OCI-M2 (cell line): ENCODE measurements around the gene HIVEP2.

Experiments used
- DNase-seq: peaks from one replicate; lab custom pipeline; 2025; ENCODE audit not compliant: unreplicated experiment; lab: John Stamatoyannopoulos, UW

The HIVEP2 gene

GRCh38 chr6:142945446-142946180, 637 bp upstream of the HIVEP2 start:
- no peak for DNase-seq

- peak; percentile 47 for DNase-seq
Observed at GRCh38 chr6:142944124-142945048, 590 bp downstream of the HIVEP2 start.

- DNase-seq = no peak
Observed at GRCh38 chr6:142943711-142944123, 1.3 kb downstream of the HIVEP2 start.

- DNase-seq = no peak
Observed at GRCh38 chr6:142942805-142943227, 2.2 kb downstream of the HIVEP2 start.

GRCh38 chr6:142942238-142942637, 2.7 kb downstream of the HIVEP2 start:
- DNase-seq = no peak

GRCh38 chr6:142941018-142941417, 4.0 kb downstream of the HIVEP2 start:
- no peak for DNase-seq

- no peak for DNase-seq
Observed at GRCh38 chr6:142940487-142940886, 4.5 kb downstream of the HIVEP2 start.

GRCh38 chr6:142938510-142938909, 6.5 kb downstream of the HIVEP2 start:
- no peak for DNase-seq

GRCh38 chr6:142937986-142938385, 7.0 kb downstream of the HIVEP2 start:
- no peak for DNase-seq

GRCh38 chr6:142935553-142936517, 9.1 kb downstream of the HIVEP2 start:
- no peak for DNase-seq

- no peak for DNase-seq
Observed at GRCh38 chr6:142934599-142934998, 10.4 kb downstream of the HIVEP2 start.

GRCh38 chr6:142934106-142934505, 10.9 kb downstream of the HIVEP2 start:
- no peak for DNase-seq

- DNase-seq = no peak
Observed at GRCh38 chr6:142933701-142934100, 11.3 kb downstream of the HIVEP2 start.

GRCh38 chr6:142932889-142933288, 12.1 kb downstream of the HIVEP2 start:
- no peak for DNase-seq

- no peak for DNase-seq
Observed at GRCh38 chr6:142929751-142930358, 15.1 kb downstream of the HIVEP2 start.

- DNase-seq = no peak
Observed at GRCh38 chr6:142927904-142928303, 17.1 kb downstream of the HIVEP2 start.

GRCh38 chr6:142927271-142927580, 17.8 kb downstream of the HIVEP2 start:
- DNase-seq = no peak

GRCh38 chr6:142926494-142927270, 18.3 kb downstream of the HIVEP2 start:
- DNase-seq = no peak

- DNase-seq = no peak
Observed at GRCh38 chr6:142926177-142926493, 18.8 kb downstream of the HIVEP2 start.

- DNase-seq = no peak
Observed at GRCh38 chr6:142925575-142926110, 19.3 kb downstream of the HIVEP2 start.
